HFF-Myc (cell line): ENCODE data around the gene ASB9.
A peak's percentile ranks its signal among the peaks of the same experiment; 100 is the strongest.

Experiments
- DNase-seq: peaks from one replicate; pipeline ENCODE4 v3.0.0-alpha.2; 2011; ENCODE audit warnings: low read depth; ENCODE audit errors: extremely low read depth
- H3K4me3 ChIP-seq: replicated peaks from 2 replicates; pipeline ENCODE4 v1.5.1; 2011; ENCODE audit warnings: low read depth, mild to moderate bottlenecking, control low read depth, low read length
- CTCF ChIP-seq: IDR thresholded peaks from 2 replicates; pipeline ENCODE4 v1.5.1; 2012; ENCODE audit warnings: mild to moderate bottlenecking, low read depth, low read length, control low read depth; ENCODE audit errors: missing control alignments

ASB9 gene

DNA sequence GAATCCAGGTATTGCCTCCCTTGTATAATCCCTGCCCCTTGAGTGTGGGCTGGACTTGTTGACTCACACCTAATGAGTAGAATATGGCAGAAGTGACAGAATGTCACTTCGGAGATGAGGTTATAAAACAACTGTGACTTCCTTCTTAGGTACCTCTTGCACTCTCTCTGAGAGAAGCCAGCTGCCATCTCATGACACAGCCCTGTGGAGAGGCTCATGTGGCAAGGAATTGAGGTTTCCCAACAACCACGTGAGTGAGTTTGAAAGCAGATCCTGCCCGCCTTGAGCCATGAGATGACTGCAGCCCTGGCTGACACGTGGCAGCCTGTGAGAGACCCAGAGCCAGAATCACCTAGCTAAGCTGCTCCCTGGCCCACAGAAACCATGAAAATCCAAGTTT lies 32.0 kb upstream of the ASB9 start:
- no peak overlapping the region for H3K4me3 ChIP-seq
- DNase-seq: no peak
- TF ChIP-seq CTCF: no peak

DNA sequence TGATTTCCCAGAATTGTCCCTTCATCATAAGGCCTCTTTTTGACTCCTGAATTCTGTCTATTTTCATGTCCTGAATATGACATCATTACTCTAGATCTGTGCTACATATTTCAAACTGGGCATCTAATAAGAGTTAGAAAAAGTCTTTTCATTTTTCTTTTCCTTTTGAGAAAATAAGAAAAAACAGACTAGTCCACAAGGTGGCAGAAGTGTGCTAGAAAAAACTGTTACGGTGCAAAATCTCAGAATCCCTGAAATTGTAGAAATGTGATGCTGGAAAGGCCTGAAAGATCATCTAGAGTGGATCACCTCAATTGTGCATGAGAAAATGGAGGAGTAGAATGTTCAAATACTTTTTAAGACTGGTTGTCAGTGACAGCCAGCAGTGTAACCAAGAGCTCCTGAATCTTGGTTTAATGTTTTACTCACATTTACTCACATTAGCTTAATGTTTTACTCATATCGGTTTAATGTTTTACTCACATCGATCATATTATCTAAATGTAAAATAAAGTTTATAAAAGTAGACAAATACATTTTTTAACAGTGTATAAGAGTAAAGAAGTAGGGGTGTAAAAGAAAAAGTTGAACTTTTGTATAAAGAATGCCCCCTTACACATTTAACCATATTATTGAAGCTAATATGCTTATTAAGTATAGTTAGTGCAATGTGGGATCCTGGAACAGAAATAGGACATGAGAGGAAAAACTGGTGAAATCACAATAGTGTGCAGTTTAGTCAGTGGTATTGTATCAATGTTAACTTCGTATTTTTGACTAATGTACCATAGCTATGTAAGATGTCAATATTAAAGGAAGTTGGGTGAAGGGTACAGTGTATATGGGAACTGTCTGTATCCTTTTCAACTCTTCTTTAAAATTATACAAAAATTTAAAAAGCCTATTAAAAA lies 30.3 kb upstream of the ASB9 start:
- no peak overlapping the region for H3K4me3 ChIP-seq
- peak; percentile 22 for TF ChIP-seq CTCF
- DNase-seq: no peak

DNA sequence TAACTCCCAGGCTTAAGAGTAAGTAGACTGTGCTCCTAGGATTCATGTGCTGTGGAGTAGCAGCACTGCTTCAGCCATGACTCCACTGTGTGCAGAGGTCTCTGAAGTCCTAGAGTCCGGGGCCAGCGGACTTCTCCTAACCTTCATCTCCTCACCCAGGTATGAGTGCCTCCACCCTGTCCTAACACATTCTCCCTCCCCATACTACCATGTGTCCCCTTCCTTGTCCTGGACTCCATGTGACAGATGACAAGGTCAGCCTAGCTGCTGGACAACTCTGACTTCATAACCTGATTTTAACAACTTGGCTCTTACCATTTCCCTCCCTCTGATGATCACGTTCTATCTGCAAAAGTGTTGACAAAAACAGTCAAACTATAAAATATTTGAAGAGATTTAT lies 28.9 kb upstream of the ASB9 start:
- H3K4me3 ChIP-seq: no peak overlapping the region
- TF ChIP-seq CTCF: no peak
- DNase-seq: no peak

- no peak overlapping the region for H3K4me3 ChIP-seq
- TF ChIP-seq CTCF: no peak
- no peak for DNase-seq
Measured at GRCh38 chrX:15298201-15298600, 28.3 kb upstream of the ASB9 start.

- no peak for TF ChIP-seq CTCF
- H3K4me3 ChIP-seq: no peak overlapping the region
- DNase-seq: no peak
Measured at GRCh38 chrX:15293451-15293850, 23.6 kb upstream of the ASB9 start.

GRCh38 chrX:15292861-15293260 lies 23.0 kb upstream of the ASB9 start:
- DNase-seq: no peak
- TF ChIP-seq CTCF: no peak
- no peak overlapping the region for H3K4me3 ChIP-seq
